GM12892 (cell line): ENCODE measurements around the gene HNRNPC.
A peak's percentile ranks its signal among the peaks of the same experiment; 100 is the strongest.
"Not testable (repeated sequence)": the region's sequence is repeated elsewhere in the genome, so short reads cannot be mapped to it uniquely, and the experiment has no call there.

Source experiments
- DNase-seq: peaks from one replicate; pipeline ENCODE4 v3.0.0; 2011; ENCODE audit not compliant: insufficient read length
- FAIRE-seq: peaks from 2 replicates; lab custom pipeline; 2011; peaks lifted over from hg19 to GRCh38; lab: Jason Lieb, UNC
- POLR2A ChIP-seq: IDR thresholded peaks from 2 replicates; pipeline ENCODE4 v1.6.1; 2011; ENCODE audit warnings: low read depth, low read length, control low read depth
- POLR2AphosphoS5 ChIP-seq: IDR thresholded peaks from 2 replicates; pipeline ENCODE4 v1.6.1; 2011; ENCODE audit warnings: low read depth, low read length, control low read depth
- TAF1 ChIP-seq: IDR thresholded peaks from 2 replicates; pipeline ENCODE4 v1.6.1; 2011; ENCODE audit warnings: low read depth, mild to moderate bottlenecking, control low read depth, low read length, borderline replicate concordance

Gene HNRNPC

GRCh38 chr14:21192447-21192822 lies 76.8 kb downstream of the HNRNPC start:
- FAIRE-seq = no peak
- DNase-seq = no peak
- no peak for TF ChIP-seq TAF1
- no peak for TF ChIP-seq POLR2A
- TF ChIP-seq POLR2AphosphoS5 = no peak

- no peak for FAIRE-seq
- DNase-seq = peak; percentile 48
- TF ChIP-seq TAF1 (no peak), POLR2AphosphoS5 (no peak), POLR2A (no peak)
These were observed 77.3 kb downstream of the HNRNPC start for GRCh38 chr14:21191809-21192446.

- DNase-seq (no peak), FAIRE-seq (no peak)
- TF ChIP-seq TAF1 (no peak), POLR2A (no peak), POLR2AphosphoS5 (no peak)
These were observed 77.9 kb downstream of the HNRNPC start for GRCh38 chr14:21191261-21191808.

GRCh38 chr14:21185491-21185890 lies 83.8 kb downstream of the HNRNPC start:
- no peak for TF ChIP-seq TAF1
- no peak for TF ChIP-seq POLR2AphosphoS5
- TF ChIP-seq POLR2A = no peak
- no peak for FAIRE-seq
- no peak for DNase-seq

GRCh38 chr14:21184254-21184653 lies 85.0 kb downstream of the HNRNPC start:
- TF ChIP-seq POLR2AphosphoS5 (no peak), TAF1 (no peak), POLR2A (no peak)
- no peak for DNase-seq
- FAIRE-seq = no peak

GRCh38 chr14:21182166-21182565 lies 87.1 kb downstream of the HNRNPC start:
- DNase-seq (no peak), FAIRE-seq (no peak)
- no peak for TF ChIP-seq POLR2A
- TF ChIP-seq TAF1 = no peak
- no peak for TF ChIP-seq POLR2AphosphoS5

GRCh38 chr14:21171128-21171527 lies 98.1 kb downstream of the HNRNPC start:
- no peak for FAIRE-seq
- DNase-seq = no peak
- TF ChIP-seq POLR2A = no peak
- TF ChIP-seq POLR2AphosphoS5 = no peak
- TF ChIP-seq TAF1 = no peak

GRCh38 chr14:21169573-21169972 lies 99.7 kb downstream of the HNRNPC start:
- DNase-seq (no peak), FAIRE-seq (no peak)
- no peak for TF ChIP-seq POLR2A
- no peak for TF ChIP-seq TAF1
- TF ChIP-seq POLR2AphosphoS5 = no peak

- no peak for FAIRE-seq
These were observed 101.2 kb downstream of the HNRNPC start for GRCh38 chr14:21168055-21168454.

GRCh38 chr14:21165670-21166069 lies 103.6 kb downstream of the HNRNPC start:
- peak; percentile 40 for FAIRE-seq
- DNase-seq = not testable (repeated sequence)

More at GRCh38 chr14:21168055-21168454, 101.2 kb downstream of the HNRNPC start:
- no peak for DNase-seq
- TF ChIP-seq POLR2A = no peak

GRCh38 chr14:21165002-21165605 lies 104.1 kb downstream of the HNRNPC start:
- not testable (repeated sequence) for FAIRE-seq, DNase-seq

GRCh38 chr14:21163871-21164291 lies 105.4 kb downstream of the HNRNPC start:
- FAIRE-seq (no peak), DNase-seq (no peak)
- no peak for TF ChIP-seq POLR2AphosphoS5
- no peak for TF ChIP-seq TAF1
- TF ChIP-seq POLR2A = no peak

- TF ChIP-seq POLR2AphosphoS5 = no peak
- TF ChIP-seq POLR2A = no peak
- TF ChIP-seq TAF1 = no peak
- no peak for FAIRE-seq
- no peak for DNase-seq
These were observed 107.2 kb downstream of the HNRNPC start for GRCh38 chr14:21162081-21162480.
